K562 (cell line): ENCODE results near the gene DDX54. TPM values are rescaled to one million over a fixed set of nuclear protein-coding genes. Genes with fewer than 3 reads are reported as not detected.
A peak's percentile ranks its signal among the peaks of the same experiment; 100 is the strongest.

Experiments used
- ATAC-seq: fragments of 200-7000 bp; cut with Tn5 transposase; 3 replicates; pipeline ENCODE4 v1.9.1; 2020; ENCODE audit warnings: moderate library complexity
- BruUV-seq: library from RNA; stranded (reverse); fragments of 400-500 nt; replicated peaks from 2 replicates; lab custom pipeline; 2021; lab: Mats Ljungman, UMichigan
- CTCF ChIA-PET: fragments of 300-600 bp; formaldehyde crosslinking; extraction: SDS; loops from one replicate; lab custom pipeline; 2021; ENCODE audit warnings: low intra/inter-chr PET ratio; lab: Yijun Ruan, JAX
- POLR2A ChIA-PET: fragments of 300-600, 350-650 bp; sonication (Branson Sonifier 250); formaldehyde crosslinking; extraction: SDS; loops from one replicate; lab custom pipeline; 2021; ENCODE audit warnings: antibody characterized with exemption, inconsistent platforms; lab: Yijun Ruan, JAX
- DNase-seq, 4 experiments: peaks; one replicate each; pipeline versions ENCODE4 v3.0.0 to v3.0.0-alpha.2; 2011 to 2018; ENCODE audit warnings: low spot score in 3 of 4, mixed read lengths in 3 of 4; ENCODE audit errors: extremely low read depth in 1 of 4
- FAIRE-seq: peaks from 2 replicates; lab custom pipeline; 2011; peaks lifted over from hg19 to GRCh38; lab: Jason Lieb, UNC
- H2AFZ ChIP-seq: 2 replicates; pipeline ENCODE4 v1.6.0; 2011; ENCODE audit warnings: low read depth, low read length, control low read depth, inconsistent platforms
- H3K27ac ChIP-seq: fragments of 200-600 bp; 3 replicates; pipeline ENCODE4 v1.8.0; 2011; ENCODE audit warnings: low read depth, mild to moderate bottlenecking, control low read depth, inconsistent platforms, low read length, moderate library complexity, mixed read lengths; ENCODE audit errors: extremely low read depth
- H3K27me3 ChIP-seq, 2 experiments: fragments of 300-600 bp in 1 of 2; 2 replicates in 1 of 2; 3 replicates in 1 of 2; pipeline versions ENCODE4 v1.6.0 to v1.8.0; 2011; ENCODE audit warnings: inconsistent platforms in 2 of 2, low read length in 2 of 2, mild to moderate bottlenecking in 1 of 2, mixed read lengths in 1 of 2, moderate library complexity in 1 of 2; ENCODE audit not compliant: control insufficient read depth in 2 of 2, insufficient read depth in 2 of 2
- H3K36me3 ChIP-seq: fragments of 300-600 bp; 3 replicates; pipeline ENCODE4 v1.8.0; 2011; ENCODE audit warnings: mild to moderate bottlenecking, low read length, inconsistent platforms; ENCODE audit not compliant: control insufficient read depth, insufficient read depth
- H3K4me1 ChIP-seq, 2 experiments: fragments of 200-600 bp in 1 of 2; replicated peaks in 1 of 2; 2 replicates in 1 of 2; 3 replicates in 1 of 2; pipeline versions ENCODE4 v1.5.1 to v1.8.0; 2011; ENCODE audit warnings: inconsistent platforms in 2 of 2, low read length in 2 of 2, mild to moderate bottlenecking in 1 of 2, mixed read lengths in 1 of 2, moderate library complexity in 1 of 2; ENCODE audit not compliant: control insufficient read depth in 2 of 2, insufficient read depth in 2 of 2
- H3K4me2 ChIP-seq: 2 replicates; pipeline ENCODE4 v1.6.1; 2011; ENCODE audit warnings: low read length, control low read depth, inconsistent platforms, mixed read lengths; ENCODE audit not compliant: insufficient read depth
- H3K4me3 ChIP-seq: fragments of 200-600 bp; sonication (generic), shearing (Covaris generic); 2 replicates; pipeline ENCODE4 v1.5.1; 2016; ENCODE audit warnings: control low read depth, inconsistent platforms
- H3K79me2 ChIP-seq: fragments of 200-600 bp; 3 replicates; pipeline ENCODE4 v1.8.0; 2011; ENCODE audit warnings: low read length, inconsistent platforms; ENCODE audit not compliant: control insufficient read depth, insufficient read depth
- H3K9ac ChIP-seq, 2 experiments: 2 replicates each; pipeline versions ENCODE4 v1.6.0 to v1.6.1; 2011; ENCODE audit warnings: low read depth in 2 of 2, low read length in 2 of 2, control low read depth in 1 of 2, inconsistent platforms in 1 of 2, mild to moderate bottlenecking in 1 of 2, mixed read lengths in 1 of 2; ENCODE audit not compliant: insufficient read depth in 1 of 2
- H3K9me1 ChIP-seq: one replicate; pipeline ENCODE4 v1.6.0; 2011; ENCODE audit warnings: inconsistent platforms, mild to moderate bottlenecking, low read length, moderate library complexity; ENCODE audit not compliant: control insufficient read depth, insufficient read depth
- H3K9me3 ChIP-seq: replicated peaks from 2 replicates; pipeline ENCODE4 v1.5.1; 2011; ENCODE audit warnings: low read depth, low read length, inconsistent platforms; ENCODE audit not compliant: control insufficient read depth, insufficient read depth
- H4K20me1 ChIP-seq: replicated peaks from 2 replicates; pipeline ENCODE4 v1.6.1; 2011; ENCODE audit warnings: low read length, inconsistent platforms, mixed read lengths; ENCODE audit not compliant: control insufficient read depth, insufficient read depth
- EWSR1 ChIP-seq: fragments of 450-650 bp; IDR thresholded peaks from 2 replicates; pipeline ENCODE4 v1.6.1; 2018; ENCODE audit warnings: borderline replicate concordance, mild to moderate bottlenecking, low read depth, moderate library complexity; ENCODE audit not compliant: partially characterized antibody
- HDAC8 ChIP-seq: fragments of 450-650 bp; IDR thresholded peaks from 2 replicates; pipeline ENCODE4 v1.6.1; 2016; ENCODE audit warnings: mild to moderate bottlenecking, missing genetic modification characterization, moderate library complexity, missing compliant biosample characterization
- HMG20A ChIP-seq: fragments of 450-650 bp; formaldehyde crosslinking; conservative IDR thresholded peaks from 2 replicates; pipeline ENCODE4 v1.4.0; 2020; ENCODE audit warnings: mild to moderate bottlenecking, mixed read lengths
- MCM5 ChIP-seq: fragments of 450-650 bp; IDR thresholded peaks from 2 replicates; pipeline ENCODE4 v1.6.1; 2016; ENCODE audit warnings: low read depth
- NR4A1 ChIP-seq, 2 experiments: fragments of 250-450 bp in 1 of 2; fragments of 450-650 bp in 1 of 2; sonication (Bioruptor Pico) in 1 of 2; IDR thresholded peaks; 2 replicates each; pipeline versions ENCODE4 v1.4.0 to v1.6.1; 2016 to 2020; ENCODE audit warnings: mild to moderate bottlenecking in 2 of 2, missing compliant biosample characterization in 1 of 2, missing genetic modification characterization in 1 of 2, moderate library complexity in 1 of 2
- PCBP1 ChIP-seq: fragments of 200-400 bp; formaldehyde crosslinking; IDR thresholded peaks from 2 replicates; pipeline ENCODE4 v1.6.1; 2018; ENCODE audit warnings: mild to moderate bottlenecking, low read depth, low read length; ENCODE audit not compliant: poor library complexity, severe bottlenecking
- SP1 ChIP-seq: sonication (generic); formaldehyde crosslinking; IDR thresholded peaks from 2 replicates; pipeline ENCODE4 v1.8.1; 2022; ENCODE audit warnings: mild to moderate bottlenecking, missing genetic modification reagents
- STAT5B ChIP-seq: fragments of 250-450 bp; sonication (Bioruptor Pico); IDR thresholded peaks from 2 replicates; pipeline ENCODE4 v1.8.0; 2021; ENCODE audit warnings: mild to moderate bottlenecking, inconsistent platforms
- TAF9B ChIP-seq: fragments of 450-650 bp; IDR thresholded peaks from 2 replicates; pipeline ENCODE4 v1.6.1; 2018; ENCODE audit warnings: mild to moderate bottlenecking; ENCODE audit not compliant: partially characterized antibody
- ZBTB1 ChIP-seq: sonication (generic); formaldehyde crosslinking; IDR thresholded peaks from 2 replicates; pipeline ENCODE4 v1.8.1; 2023; ENCODE audit warnings: missing genetic modification reagents, low read depth, mild to moderate bottlenecking, borderline replicate concordance
- ZNF263 ChIP-seq: sonication (generic); formaldehyde crosslinking; IDR thresholded peaks from 2 replicates; pipeline ENCODE4 v1.8.0; 2022; ENCODE audit warnings: mild to moderate bottlenecking, missing genetic modification reagents, borderline replicate concordance
- ZNF586 ChIP-seq: fragments of 450-650 bp; formaldehyde crosslinking; conservative IDR thresholded peaks from 2 replicates; pipeline ENCODE4 v1.4.0; 2020; ENCODE audit warnings: mild to moderate bottlenecking, moderate library complexity
- WGBS: fragments of 100-300 bp; shearing (Covaris generic); methylation state at CpG from one replicate; pipeline ENCODE4 v1.1.6; 2016; ENCODE audit warnings: low coverage, mixed read lengths; ENCODE audit not compliant: insufficient coverage; ENCODE audit errors: missing lambda C conversion rate; 5-methylcytosine and 5-hydroxymethylcytosine counted together
- in situ Hi-C: fragments of 300-500 bp; cut with MboI; formaldehyde crosslinking; loops from 4 replicates; pipeline ENCODE4 v1.15.0; 2018; ENCODE audit warnings: inconsistent platforms, mixed read lengths
- intact Hi-C: fragments of 100-400 bp; cut with micrococcal nuclease; formaldehyde crosslinking; loops from 2 replicates; pipeline ENCODE4 v1.14.2; 2022
- polyA plus RNA-seq, 8 experiments: library from polyadenylated mRNA; depleted of rRNA in 4 of 8; stranded (reverse) in 5 of 8; unstranded in 3 of 8; fragments of >200 nt; fragmentation: Nextera tagmentation in 2 of 8; fragmentation: Illumina TruSeq in 1 of 8; extraction: Ambion mirVana in 2 of 8; extraction: Trizol in 1 of 8; gene quantifications; 2 replicates each; pipeline versions ENCODE4 v1.2.1 to v1.2.3, GENCODE V29; 2011 to 2014; ENCODE audit warnings: inconsistent platforms in 1 of 8, missing spikeins in 1 of 8
- total RNA-seq, 7 experiments: library from RNA; depleted of rRNA in 6 of 7; stranded (reverse); fragments of >200 nt in 6 of 7; fragmentation: Illumina TruSeq in 2 of 7; extraction: Trizol in 2 of 7; gene quantifications; 2 replicates each; pipeline versions ENCODE4 v1.2.1 to v1.2.3, GENCODE V29; 2011 to 2021; ENCODE audit warnings: low replicate concordance in 1 of 7
- TF ChIP-seq, protein P1 (sequence below): fragments of 250-450 bp; sonication (Bioruptor Pico); IDR thresholded peaks from 2 replicates; pipeline ENCODE4 v1.9.0; 2021; ENCODE audit warnings: mild to moderate bottlenecking, inconsistent platforms

DDX54 gene
- total and polyA plus RNA-seq, 9 of the 15 experiments (the other 6 are each of a cell fraction or from before 2014, with no cell fraction given) = 1.4 to 135 (median 51.4) TPM

DNA sequence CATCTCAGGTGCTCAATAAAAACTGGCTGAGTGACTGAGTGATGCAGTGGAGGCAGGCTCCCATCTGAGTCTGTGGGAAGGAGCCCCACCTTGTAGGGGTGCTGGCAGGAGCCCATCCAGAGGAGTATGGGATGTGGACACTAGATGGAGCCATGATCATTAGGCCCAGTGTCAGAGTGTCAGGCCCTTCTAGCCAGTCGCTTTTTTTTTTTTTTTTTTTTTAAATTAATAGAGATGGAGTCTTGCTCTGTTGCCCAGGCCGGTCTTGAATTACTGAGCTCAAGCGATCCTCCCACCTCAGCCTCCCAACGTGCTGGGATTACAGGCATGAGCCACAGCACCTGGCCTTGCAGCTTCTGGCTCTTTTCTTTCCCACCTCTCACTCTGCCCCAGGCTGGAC lies 11.7 kb upstream of the DDX54 start (continued):
- TF ChIP-seq, protein P1, sequence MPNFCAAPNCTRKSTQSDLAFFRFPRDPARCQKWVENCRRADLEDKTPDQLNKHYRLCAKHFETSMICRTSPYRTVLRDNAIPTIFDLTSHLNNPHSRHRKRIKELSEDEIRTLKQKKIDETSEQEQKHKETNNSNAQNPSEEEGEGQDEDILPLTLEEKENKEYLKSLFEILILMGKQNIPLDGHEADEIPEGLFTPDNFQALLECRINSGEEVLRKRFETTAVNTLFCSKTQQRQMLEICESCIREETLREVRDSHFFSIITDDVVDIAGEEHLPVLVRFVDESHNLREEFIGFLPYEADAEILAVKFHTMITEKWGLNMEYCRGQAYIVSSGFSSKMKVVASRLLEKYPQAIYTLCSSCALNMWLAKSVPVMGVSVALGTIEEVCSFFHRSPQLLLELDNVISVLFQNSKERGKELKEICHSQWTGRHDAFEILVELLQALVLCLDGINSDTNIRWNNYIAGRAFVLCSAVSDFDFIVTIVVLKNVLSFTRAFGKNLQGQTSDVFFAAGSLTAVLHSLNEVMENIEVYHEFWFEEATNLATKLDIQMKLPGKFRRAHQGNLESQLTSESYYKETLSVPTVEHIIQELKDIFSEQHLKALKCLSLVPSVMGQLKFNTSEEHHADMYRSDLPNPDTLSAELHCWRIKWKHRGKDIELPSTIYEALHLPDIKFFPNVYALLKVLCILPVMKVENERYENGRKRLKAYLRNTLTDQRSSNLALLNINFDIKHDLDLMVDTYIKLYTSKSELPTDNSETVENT = 0 out of 2 replicates have a peak, but pooled peaks have one; percentile 22
- TF ChIP-seq ZBTB1 (CRISPR knock-in tag) (no peak), EWSR1 (no peak), TAF9B (no peak), PCBP1 (no peak), SP1 (no peak)

DNA sequence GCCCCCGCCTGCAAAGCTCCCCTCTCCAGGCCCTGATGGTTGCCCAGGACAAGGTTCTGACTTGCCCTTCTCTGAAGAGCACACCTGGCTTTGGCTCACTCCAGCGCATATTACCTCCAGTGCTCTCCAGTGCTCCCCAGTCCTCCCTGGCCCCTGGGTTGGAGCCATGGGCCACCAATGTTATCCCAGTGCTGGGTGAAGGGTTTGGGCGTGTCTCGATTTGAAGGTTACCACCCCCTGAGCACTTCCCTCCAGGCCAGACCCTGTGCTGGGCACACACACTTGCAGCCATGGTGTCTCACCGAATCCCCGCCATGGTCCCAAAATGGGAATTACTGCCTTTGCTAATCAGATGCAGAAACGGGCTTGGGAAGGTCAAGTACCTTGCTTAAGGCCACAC lies 11.3 kb upstream of the DDX54 start:
- ChIA-PET CTCF (no interaction called here), POLR2A (interaction anchor here (0.8 kb wide), 1 partner anchor 25 kb away, joined by 3 read pairs; the partner anchor contains the start of gene TPCN1)
- H3K27me3 ChIP-seq = no peaks in the 10 kb centered on the region
- H4K20me1 ChIP-seq = peaks cover 4% of the 10 kb centered on the region; the same call in 1 of the 2 replicates
- TF ChIP-seq HDAC8 (tag) = no peak
- TF ChIP-seq NR4A1 (CRISPR knock-in tag; IDR thresholded peaks at IDR 0.05) = no peak
- TF ChIP-seq NR4A1 (tag; IDR thresholded peaks at IDR 0.05) = no peak
- TF ChIP-seq ZNF263 (CRISPR knock-in tag) = peak; percentile 88
- no peak for TF ChIP-seq HMG20A (CRISPR knock-in tag)
- TF ChIP-seq ZNF586 (CRISPR knock-in tag) = no peak
- TF ChIP-seq MCM5 = no peak
- TF ChIP-seq STAT5B (CRISPR knock-in tag) = no peak
- in situ Hi-C loops (loop anchor here (5.0 to 25.0 kb wide), 3 partner anchors 86 to 448 kb away; partner anchors contain the start of genes SDS and SDSL), intact Hi-C loops (loop anchor here (2.0 to 5.0 kb wide), 3 partner anchors 41 to 228 kb away; no protein-coding TSS in a partner anchor)
- no peak overlapping the region for H3K4me3 ChIP-seq
- no peak overlapping the region for H3K27ac ChIP-seq
- FAIRE-seq = no peak
- H3K4me1 ChIP-seq = peaks cover 2 to 20% of the 10 kb centered on the region in 2 experiments; a peak in 4 of 5 replicates
- H3K79me2 ChIP-seq = no peaks in the 10 kb centered on the region
- no peak overlapping the region for H3K4me2 ChIP-seq
- H3K36me3 ChIP-seq = peaks cover 14% of the 10 kb centered on the region; the same call in 1 of the 3 replicates
- no peaks in the 10 kb centered on the region for H3K9me1 ChIP-seq
- 53% methylated on average over 7 of the region's 7 CpGs for WGBS
- no peaks in the 10 kb centered on the region for H3K9me3 ChIP-seq
- no peak overlapping the region for H2AFZ ChIP-seq
- DNase-seq = peak in 1 of 4 experiments; percentile 6
- BruUV-seq = no TSS peak
- H3K9ac ChIP-seq = peak overlapping the region in 1 of 2 experiments; percentile 48; a peak in 1 of 4 replicates
- no peak for ATAC-seq
